GM10248 (cell line): ENCODE results near the gene AKAP6.
A peak's percentile ranks its signal among the peaks of the same experiment; 100 is the strongest.

Experiments used
- CTCF ChIA-PET: fragments of 300-600 bp; sonication (Branson Sonifier 250); formaldehyde crosslinking; extraction: SDS; loops from one replicate; lab custom pipeline; 2021; ENCODE audit warnings: antibody characterized with exemption; lab: Yijun Ruan, JAX
- POLR2A ChIA-PET: fragments of 350-650 bp; sonication (Branson Sonifier 250); formaldehyde crosslinking; extraction: SDS; loops from one replicate; lab custom pipeline; 2020; ENCODE audit warnings: antibody characterized with exemption; lab: Yijun Ruan, JAX
- DNase-seq: peaks from one replicate; pipeline ENCODE4 v3.0.0; 2012; ENCODE audit errors: extremely low spot score
- TF ChIP-seq, protein P1 (sequence below): IDR thresholded peaks from 2 replicates; pipeline ENCODE4 v1.5.1; 2012; ENCODE audit warnings: mild to moderate bottlenecking, low read depth; ENCODE audit errors: extremely low read depth, missing control alignments, control extremely low read depth

The AKAP6 gene

DNA sequence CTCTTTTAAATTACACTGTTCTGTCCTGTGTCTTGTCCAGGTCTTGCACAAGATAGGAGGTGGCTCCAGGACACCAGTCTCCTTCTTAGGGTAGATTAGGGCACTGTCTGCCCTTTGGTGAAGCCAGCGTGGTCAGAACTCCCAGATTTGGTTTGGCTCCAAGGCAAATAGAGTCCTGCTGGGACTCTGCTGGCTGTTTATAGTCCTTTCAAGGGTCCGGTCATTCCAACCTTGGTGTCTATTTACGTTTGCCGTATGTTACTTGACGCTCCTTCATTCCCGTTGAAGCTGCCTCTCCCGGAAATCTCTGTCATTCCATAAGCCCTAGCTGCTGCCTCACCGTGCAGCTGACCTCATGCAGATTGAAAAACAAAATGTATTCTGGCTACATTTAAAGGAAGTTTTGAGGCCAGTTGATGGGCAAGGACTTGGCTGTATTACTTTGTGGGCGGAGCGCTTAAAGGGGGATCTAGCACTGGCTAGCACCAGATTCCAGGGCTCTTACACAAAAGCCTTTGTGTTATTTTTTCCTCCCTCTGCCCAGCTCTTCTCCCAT, 180.6 kb downstream of the AKAP6 start:
- ChIA-PET POLR2A (no interaction called here), CTCF (interaction anchor here (1.4 kb wide), 1 partner anchor 10 kb away, joined by 4 read pairs; no protein-coding TSS in a partner anchor)
- TF ChIP-seq, protein P1, sequence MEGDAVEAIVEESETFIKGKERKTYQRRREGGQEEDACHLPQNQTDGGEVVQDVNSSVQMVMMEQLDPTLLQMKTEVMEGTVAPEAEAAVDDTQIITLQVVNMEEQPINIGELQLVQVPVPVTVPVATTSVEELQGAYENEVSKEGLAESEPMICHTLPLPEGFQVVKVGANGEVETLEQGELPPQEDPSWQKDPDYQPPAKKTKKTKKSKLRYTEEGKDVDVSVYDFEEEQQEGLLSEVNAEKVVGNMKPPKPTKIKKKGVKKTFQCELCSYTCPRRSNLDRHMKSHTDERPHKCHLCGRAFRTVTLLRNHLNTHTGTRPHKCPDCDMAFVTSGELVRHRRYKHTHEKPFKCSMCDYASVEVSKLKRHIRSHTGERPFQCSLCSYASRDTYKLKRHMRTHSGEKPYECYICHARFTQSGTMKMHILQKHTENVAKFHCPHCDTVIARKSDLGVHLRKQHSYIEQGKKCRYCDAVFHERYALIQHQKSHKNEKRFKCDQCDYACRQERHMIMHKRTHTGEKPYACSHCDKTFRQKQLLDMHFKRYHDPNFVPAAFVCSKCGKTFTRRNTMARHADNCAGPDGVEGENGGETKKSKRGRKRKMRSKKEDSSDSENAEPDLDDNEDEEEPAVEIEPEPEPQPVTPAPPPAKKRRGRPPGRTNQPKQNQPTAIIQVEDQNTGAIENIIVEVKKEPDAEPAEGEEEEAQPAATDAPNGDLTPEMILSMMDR: no peak
- no peak for DNase-seq

DNA sequence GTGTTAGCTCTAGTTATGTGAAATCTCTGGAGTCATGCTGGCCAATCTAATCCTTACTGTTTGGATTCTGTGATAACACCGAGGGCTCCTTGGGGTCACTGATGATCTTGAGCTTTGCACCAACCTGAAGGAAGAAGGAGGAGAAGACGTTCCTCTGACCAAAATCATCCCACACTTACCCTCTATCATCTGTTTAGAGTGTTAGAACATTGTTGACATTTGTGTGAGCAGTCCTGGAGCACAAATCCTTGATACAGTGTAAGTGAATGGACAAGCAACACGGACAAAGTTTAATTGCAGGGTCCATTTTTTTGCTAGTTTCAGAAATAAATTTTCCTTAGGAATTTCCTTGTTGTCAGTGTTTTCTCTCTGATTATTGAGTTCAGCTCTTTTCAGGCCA, 181.7 kb downstream of the AKAP6 start:
- DNase-seq: no peak
- CTCF ChIA-PET: interaction anchor here (1.2 to 1.4 kb wide), 2 partner anchors 11 kb away, joined by 3 to 4 read pairs; no protein-coding TSS in a partner anchor
- TF ChIP-seq, protein P1: no peak
- POLR2A ChIA-PET: no interaction called here

DNA sequence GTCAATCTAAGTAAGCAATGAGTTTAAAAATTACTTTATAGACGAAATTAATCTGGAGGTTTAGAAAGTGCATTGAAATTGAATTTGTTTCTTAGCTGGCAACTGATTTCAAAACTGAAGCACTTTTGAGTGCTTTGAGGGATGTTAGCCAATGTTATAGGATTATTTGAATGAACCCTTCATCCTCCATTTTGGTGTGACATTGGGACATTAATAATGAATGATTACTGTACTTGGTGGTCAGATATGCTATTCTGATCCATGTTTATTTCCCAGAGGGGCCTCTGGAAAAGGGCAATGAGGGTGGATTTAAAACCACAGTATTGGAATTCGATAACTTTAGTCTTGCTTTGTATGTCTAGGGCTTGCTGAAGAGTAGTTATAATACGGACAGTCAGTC, 183.2 kb downstream of the AKAP6 start:
- TF ChIP-seq, protein P1: no peak
- no peak for DNase-seq
- POLR2A ChIA-PET: no interaction called here
- CTCF ChIA-PET: interaction anchor here (1.3 to 1.4 kb wide), 2 partner anchors 10 to 48 kb away, joined by 3 read pairs; no protein-coding TSS in a partner anchor

DNA sequence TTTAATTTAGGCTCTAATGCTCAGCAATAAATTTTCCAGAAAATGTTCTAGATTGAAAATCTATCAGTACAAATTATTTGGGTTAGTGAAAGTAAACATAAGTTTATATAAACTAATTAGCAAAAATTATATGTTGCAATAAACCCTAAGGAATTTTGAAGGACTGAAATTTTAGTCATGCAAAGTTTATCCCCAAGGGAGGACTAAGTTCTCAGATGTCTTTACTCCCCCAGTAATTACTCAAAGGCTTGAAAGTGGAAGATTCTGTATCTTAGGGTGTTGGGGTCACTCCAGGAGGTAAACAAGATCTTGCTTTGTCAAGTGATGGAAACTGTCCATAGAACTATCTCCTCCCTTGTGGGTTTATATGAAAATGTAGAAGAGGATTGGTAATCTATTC, 183.7 kb downstream of the AKAP6 start:
- CTCF ChIA-PET: interaction anchor here (1.3 to 1.4 kb wide), 2 partner anchors 11 to 47 kb away, joined by 3 read pairs; no protein-coding TSS in a partner anchor
- TF ChIP-seq, protein P1: no peak
- DNase-seq: no peak
- POLR2A ChIA-PET: no interaction called here

DNA sequence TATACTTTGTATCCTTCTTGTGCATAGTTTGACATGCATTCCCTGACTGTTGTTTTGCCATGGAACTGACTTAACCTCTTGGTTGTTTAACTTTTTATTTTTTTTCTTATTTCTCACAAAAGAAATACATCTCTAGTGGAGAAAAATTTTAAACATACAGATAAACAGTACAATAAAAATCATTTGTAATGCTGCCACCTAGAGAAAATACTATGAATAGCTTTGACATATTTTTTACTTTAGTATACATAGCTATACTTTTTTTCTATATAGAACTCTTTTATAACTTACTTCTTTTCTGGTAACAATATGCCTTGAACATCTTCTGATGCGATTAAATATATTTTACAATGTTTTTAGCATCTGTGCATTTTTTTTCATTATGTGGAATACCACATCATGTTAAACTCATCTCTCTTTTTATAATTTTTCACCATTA, 184.5 kb downstream of the AKAP6 start:
- CTCF ChIA-PET: interaction anchor here (1.0 to 1.4 kb wide), 7 partner anchors 9 to 16 kb away, joined by 3 to 4 read pairs (median 3); no protein-coding TSS in a partner anchor
- POLR2A ChIA-PET: no interaction called here
- TF ChIP-seq, protein P1: peak; percentile 16
- no peak for DNase-seq

DNA sequence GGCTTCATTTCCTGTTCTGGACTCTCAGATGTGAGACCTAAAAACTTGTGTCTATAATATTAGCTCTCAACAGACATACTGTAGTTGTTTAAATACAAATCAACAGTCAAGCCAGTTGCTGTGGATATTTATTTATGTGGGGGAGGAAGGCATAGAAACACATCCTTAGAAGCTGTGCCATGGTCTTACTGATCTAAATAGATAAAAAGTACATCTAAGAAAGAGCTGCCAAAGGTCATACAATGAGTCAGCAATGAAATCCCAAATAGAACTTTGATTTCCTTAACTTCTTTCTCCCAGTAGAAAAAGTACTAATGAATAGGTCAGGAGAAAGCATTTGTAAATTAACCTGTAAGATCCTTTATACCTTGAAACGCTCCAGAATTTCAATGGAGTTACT, 185.1 kb downstream of the AKAP6 start:
- TF ChIP-seq, protein P1: no peak
- ChIA-PET CTCF (interaction anchor here (1.0 to 1.4 kb wide), 7 partner anchors 8 to 16 kb away, joined by 3 to 4 read pairs (median 3); no protein-coding TSS in a partner anchor), POLR2A (no interaction called here)
- DNase-seq: no peak
